GM12878 (cell line): ENCODE results near the gene NR0B1.

Source experiments
- CBX5 ChIP-seq: sonication (generic); IDR thresholded peaks from 2 replicates; pipeline ENCODE4 v1.6.1; 2016; ENCODE audit warnings: low read depth, moderate library complexity, mild to moderate bottlenecking, inconsistent platforms
- CHD4 ChIP-seq: fragments of 200-600 bp; sonication (generic); IDR thresholded peaks from 2 replicates; pipeline ENCODE4 v1.6.1; 2016; ENCODE audit warnings: mild to moderate bottlenecking
- CTCF ChIP-seq, 3 experiments: IDR thresholded peaks in 2 of 3; conservative IDR thresholded peaks in 1 of 3; 2 replicates each; pipeline ENCODE4 v1.5.1; 2011; ENCODE audit warnings: low read depth in 3 of 3, low read length in 3 of 3, mild to moderate bottlenecking in 3 of 3, control low read depth in 2 of 3, moderate library complexity in 2 of 3, inconsistent platforms in 1 of 3, mixed read lengths in 1 of 3; ENCODE audit not compliant: control insufficient read depth in 2 of 3, insufficient read depth in 1 of 3; ENCODE audit errors: extremely low read depth in 1 of 3
- ELK1 ChIP-seq: IDR thresholded peaks from 2 replicates; pipeline ENCODE4 v1.6.1; 2012; ENCODE audit warnings: low read depth, low read length, improper control_type of control experiment
- EP300 ChIP-seq, 2 experiments: fragments of 150-350 bp in 1 of 2; IDR thresholded peaks; 2 replicates each; pipeline ENCODE4 v1.6.1; 2011 to 2012; ENCODE audit warnings: low read depth in 2 of 2, low read length in 2 of 2, borderline replicate concordance in 1 of 2, improper control_type of control experiment in 1 of 2, inconsistent platforms in 1 of 2; ENCODE audit not compliant: control insufficient read depth in 1 of 2
- LARP7 ChIP-seq: fragments of 450-650 bp; IDR thresholded peaks from 2 replicates; pipeline ENCODE4 v1.6.1; 2017; ENCODE audit warnings: mild to moderate bottlenecking
- STAT3 ChIP-seq: IDR thresholded peaks from 2 replicates; pipeline ENCODE4 v1.6.1; 2011; ENCODE audit warnings: low read depth, low read length, improper control_type of control experiment

GRCh38 chrX:30310429-30311206 is 1.4 kb upstream of the NR0B1 start:
- TF ChIP-seq CBX5 (no peak), ELK1 (no peak), EP300 (IDR thresholded peaks at IDR 0.05; ENCODE audit: borderline replicate concordance in 1 of 2, control insufficient read depth in 1 of 2, low read depth in 2 of 2, low read length in 2 of 2) (no peak), CTCF (IDR thresholded peaks at IDR 0.05 in 2 of 3, conservative IDR thresholded peaks at IDR 0.05 in 1 of 3; ENCODE audit: control insufficient read depth in 2 of 3, extremely low read depth in 1 of 3, insufficient read depth in 1 of 3, low read depth in 3 of 3, low read length in 3 of 3) (no peak), CHD4 (no peak), STAT3 (no peak), LARP7 (no peak)
